ENCODE results near the gene PITPNC1. TPM values are rescaled to one million over a fixed set of nuclear protein-coding genes. Genes with fewer than 3 reads are reported as not detected.
A peak's percentile ranks its signal among the peaks of the same experiment; 100 is the strongest.

Gene PITPNC1
- total and polyA plus RNA-seq, 2 of the 13 experiments (the other 11 are each of a cell fraction or from before 2014, with no cell fraction given), result 4.1 to 5.7 TPM

GRCh38 chr17:67377488-67378453, 690 bp downstream of the PITPNC1 start (continued):
- no peak for TF ChIP-seq KDM2A (CRISPR knock-in tag; IDR thresholded peaks at IDR 0.05; ENCODE audit: borderline replicate concordance, low read depth)
- peak; percentile 34; the same call in 1 of the 2 replicates for TF ChIP-seq ZNF563 (CRISPR knock-in tag; IDR thresholded peaks at IDR 0.05)
- TF ChIP-seq ARID4A (CRISPR knock-in tag; IDR thresholded peaks at IDR 0.05; ENCODE audit: borderline replicate concordance), result peak; percentile 32
- TF ChIP-seq IKZF4 (CRISPR knock-in tag; IDR thresholded peaks at IDR 0.05; ENCODE audit: borderline replicate concordance, low read depth, not compliant biosample characterization), result peak; percentile 24
- TF ChIP-seq ZNF687 (CRISPR knock-in tag; IDR thresholded peaks at IDR 0.05), result peak; percentile 37
- TF ChIP-seq ZBTB2 (CRISPR knock-in tag; IDR thresholded peaks at IDR 0.05; ENCODE audit: low read depth), result peak; percentile 19; the same call in 1 of the 2 replicates
- 0 out of 2 replicates have a peak, but pooled peaks have one; percentile 16 for TF ChIP-seq ZNF691 (CRISPR knock-in tag; IDR thresholded peaks at IDR 0.05; ENCODE audit: borderline replicate concordance, low read depth)
- no peak for TF ChIP-seq ZNF124 (CRISPR knock-in tag; IDR thresholded peaks at IDR 0.05)
- TF ChIP-seq PRMT3 (CRISPR knock-in tag; IDR thresholded peaks at IDR 0.05; ENCODE audit: borderline replicate concordance, low read depth), result 0 out of 2 replicates have a peak, but pooled peaks have one; percentile 15
- TF ChIP-seq KLF6 (CRISPR knock-in tag; IDR thresholded peaks at IDR 0.05), result peak; percentile 15; the same call in 1 of the 2 replicates
- 0 out of 2 replicates have a peak, but pooled peaks have one; percentile 25 for TF ChIP-seq ZBTB46 (CRISPR knock-in tag; IDR thresholded peaks at IDR 0.05; ENCODE audit: borderline replicate concordance)
- TF ChIP-seq NR1H2 (CRISPR knock-in tag; IDR thresholded peaks at IDR 0.05; ENCODE audit: borderline replicate concordance, low read depth), result no peak
- peak; percentile 42; the same call in 1 of the 2 replicates for TF ChIP-seq MEIS2 (CRISPR knock-in tag; IDR thresholded peaks at IDR 0.05)
